ENCODE results near the gene SETD5. TPM values are rescaled to one million over a fixed set of nuclear protein-coding genes. Genes with fewer than 3 reads are reported as not detected.

SETD5 gene
- total and polyA plus RNA-seq, 10 donors = 9.7 to 159 (median 118) TPM

DNA sequence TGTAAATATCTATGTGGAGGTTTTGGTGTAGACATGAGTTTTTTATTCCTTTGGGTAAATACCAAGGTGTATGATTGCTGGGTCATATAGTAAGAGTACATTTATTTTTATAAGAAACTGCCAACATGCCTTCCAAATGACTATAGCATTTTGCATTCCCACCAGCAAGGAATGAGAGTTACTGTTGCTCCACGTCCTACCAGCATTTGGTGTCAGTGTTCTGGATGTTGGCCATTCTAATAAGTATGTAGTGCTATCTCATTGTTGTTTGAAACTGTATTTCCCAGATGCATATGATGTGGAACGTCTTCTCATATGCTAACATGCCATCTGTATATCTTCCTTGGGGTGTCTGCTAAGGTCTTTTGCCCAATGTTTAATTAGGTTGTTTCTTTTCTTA is 117.5 kb downstream of the SETD5 start:
- Histone ChIP-seq H3K4me1 (no peaks in the 10 kb centered on the region), H3K9me3 (no peaks in the 10 kb centered on the region), H3K4me3 (no peak overlapping the region), H3K27me3 (replicated peaks in 1 of 7) (peaks cover 0 to 24% (median 2%) of the 10 kb centered on the region in 7 donors), H3K36me3 (no peaks in the 10 kb centered on the region), H3K27ac (no peak overlapping the region)
- intact Hi-C loops (cut with DNase I; ENCODE audit: low total_unique reads) = no loop called here
- TF ChIP-seq, protein P1, sequence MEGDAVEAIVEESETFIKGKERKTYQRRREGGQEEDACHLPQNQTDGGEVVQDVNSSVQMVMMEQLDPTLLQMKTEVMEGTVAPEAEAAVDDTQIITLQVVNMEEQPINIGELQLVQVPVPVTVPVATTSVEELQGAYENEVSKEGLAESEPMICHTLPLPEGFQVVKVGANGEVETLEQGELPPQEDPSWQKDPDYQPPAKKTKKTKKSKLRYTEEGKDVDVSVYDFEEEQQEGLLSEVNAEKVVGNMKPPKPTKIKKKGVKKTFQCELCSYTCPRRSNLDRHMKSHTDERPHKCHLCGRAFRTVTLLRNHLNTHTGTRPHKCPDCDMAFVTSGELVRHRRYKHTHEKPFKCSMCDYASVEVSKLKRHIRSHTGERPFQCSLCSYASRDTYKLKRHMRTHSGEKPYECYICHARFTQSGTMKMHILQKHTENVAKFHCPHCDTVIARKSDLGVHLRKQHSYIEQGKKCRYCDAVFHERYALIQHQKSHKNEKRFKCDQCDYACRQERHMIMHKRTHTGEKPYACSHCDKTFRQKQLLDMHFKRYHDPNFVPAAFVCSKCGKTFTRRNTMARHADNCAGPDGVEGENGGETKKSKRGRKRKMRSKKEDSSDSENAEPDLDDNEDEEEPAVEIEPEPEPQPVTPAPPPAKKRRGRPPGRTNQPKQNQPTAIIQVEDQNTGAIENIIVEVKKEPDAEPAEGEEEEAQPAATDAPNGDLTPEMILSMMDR (IDR thresholded peaks at IDR 0.05 in 8 of 11, conservative IDR thresholded peaks at IDR 0.05 in 3 of 11) = no peak
- TF ChIP-seq POLR2AphosphoS5 (IDR thresholded peaks at IDR 0.05) (no peak), POLR2A (IDR thresholded peaks at IDR 0.05) (no peak)
- WGBS, 5 donors = 57 to 74% (median 64%) methylated on average over 2 of the region's 2 CpGs
- no peak for DNase-seq

DNA sequence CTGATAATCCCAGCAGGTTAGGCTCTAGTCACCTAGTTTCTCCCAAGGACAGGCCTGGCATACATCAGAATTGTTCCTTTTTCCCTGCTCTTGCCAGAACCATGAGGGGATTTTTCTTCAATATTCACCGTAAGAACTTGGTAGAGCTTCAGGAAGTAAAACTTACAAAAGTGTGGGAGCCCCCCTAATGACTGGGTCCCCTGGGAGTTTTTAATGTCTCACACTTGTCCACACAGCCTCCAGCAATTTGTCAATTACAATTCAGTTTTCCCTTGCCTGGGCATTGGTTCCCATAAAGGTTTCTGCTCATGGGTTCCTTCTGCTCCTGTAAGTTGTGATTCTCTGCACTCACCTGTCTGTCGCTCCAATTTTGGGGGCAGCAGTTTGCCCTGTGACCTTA is 127.7 kb downstream of the SETD5 start:
- H3K36me3 ChIP-seq = no peaks in the 10 kb centered on the region
- H3K4me3 ChIP-seq = no peak overlapping the region
- no peaks in the 10 kb centered on the region for H3K4me1 ChIP-seq
- WGBS, 5 donors = 72 to 88% (median 78%) methylated on average over 2 of the region's 2 CpGs
- H3K9me3 ChIP-seq = no peaks in the 10 kb centered on the region
- intact Hi-C loops (cut with DNase I; ENCODE audit: low total_unique reads) = no loop called here
- H3K27me3 ChIP-seq (replicated peaks in 1 of 7) = peaks cover 0 to 34% (median 0%) of the 10 kb centered on the region in 7 donors
- no peak overlapping the region for H3K27ac ChIP-seq
- TF ChIP-seq POLR2A (IDR thresholded peaks at IDR 0.05) (no peak), POLR2AphosphoS5 (IDR thresholded peaks at IDR 0.05) (no peak)
- TF ChIP-seq, protein P1 (IDR thresholded peaks at IDR 0.05 in 8 of 11, conservative IDR thresholded peaks at IDR 0.05 in 3 of 11) = no peak
- no peak for DNase-seq

Other genes starting within 250 kb of the SETD5 start
- gene SRGAP3, start 148.0 kb upstream of the SETD5 start, total RNA-seq = 10 to 100 TPM in 2 of 7 donors, 1 to 10 TPM in 5; 4.6 to 10.3 (median 7.0) TPM
- gene SRGAP3, start 148.0 kb upstream of the SETD5 start, polyA plus RNA-seq = 1 to 10 TPM in 1 of 3 donors, under 1 TPM in 2; 0.54 to 1.3 (median 0.74) TPM
- 10 to 100 TPM; 16.3 to 36.8 (median 26.4) TPM for gene THUMPD3, start 34.6 kb upstream of the SETD5 start, total RNA-seq
- gene THUMPD3, start 34.6 kb upstream of the SETD5 start, polyA plus RNA-seq = 10 to 100 TPM; 18.9 to 21.7 (median 21.6) TPM
- gene LHFPL4, start 156.2 kb downstream of the SETD5 start, total RNA-seq = not detected
- not detected for gene LHFPL4, start 156.2 kb downstream of the SETD5 start, polyA plus RNA-seq